NCI-H748 (cell line): ENCODE data around the gene TDRD9.
"Not testable (repeated sequence)": the region's sequence is repeated elsewhere in the genome, so short reads cannot be mapped to it uniquely, and the experiment has no call there.

Experiments
- DNase-seq: peaks from one replicate; lab custom pipeline; 2025; ENCODE audit not compliant: unreplicated experiment; lab: John Stamatoyannopoulos, UW

The TDRD9 gene, protein sequence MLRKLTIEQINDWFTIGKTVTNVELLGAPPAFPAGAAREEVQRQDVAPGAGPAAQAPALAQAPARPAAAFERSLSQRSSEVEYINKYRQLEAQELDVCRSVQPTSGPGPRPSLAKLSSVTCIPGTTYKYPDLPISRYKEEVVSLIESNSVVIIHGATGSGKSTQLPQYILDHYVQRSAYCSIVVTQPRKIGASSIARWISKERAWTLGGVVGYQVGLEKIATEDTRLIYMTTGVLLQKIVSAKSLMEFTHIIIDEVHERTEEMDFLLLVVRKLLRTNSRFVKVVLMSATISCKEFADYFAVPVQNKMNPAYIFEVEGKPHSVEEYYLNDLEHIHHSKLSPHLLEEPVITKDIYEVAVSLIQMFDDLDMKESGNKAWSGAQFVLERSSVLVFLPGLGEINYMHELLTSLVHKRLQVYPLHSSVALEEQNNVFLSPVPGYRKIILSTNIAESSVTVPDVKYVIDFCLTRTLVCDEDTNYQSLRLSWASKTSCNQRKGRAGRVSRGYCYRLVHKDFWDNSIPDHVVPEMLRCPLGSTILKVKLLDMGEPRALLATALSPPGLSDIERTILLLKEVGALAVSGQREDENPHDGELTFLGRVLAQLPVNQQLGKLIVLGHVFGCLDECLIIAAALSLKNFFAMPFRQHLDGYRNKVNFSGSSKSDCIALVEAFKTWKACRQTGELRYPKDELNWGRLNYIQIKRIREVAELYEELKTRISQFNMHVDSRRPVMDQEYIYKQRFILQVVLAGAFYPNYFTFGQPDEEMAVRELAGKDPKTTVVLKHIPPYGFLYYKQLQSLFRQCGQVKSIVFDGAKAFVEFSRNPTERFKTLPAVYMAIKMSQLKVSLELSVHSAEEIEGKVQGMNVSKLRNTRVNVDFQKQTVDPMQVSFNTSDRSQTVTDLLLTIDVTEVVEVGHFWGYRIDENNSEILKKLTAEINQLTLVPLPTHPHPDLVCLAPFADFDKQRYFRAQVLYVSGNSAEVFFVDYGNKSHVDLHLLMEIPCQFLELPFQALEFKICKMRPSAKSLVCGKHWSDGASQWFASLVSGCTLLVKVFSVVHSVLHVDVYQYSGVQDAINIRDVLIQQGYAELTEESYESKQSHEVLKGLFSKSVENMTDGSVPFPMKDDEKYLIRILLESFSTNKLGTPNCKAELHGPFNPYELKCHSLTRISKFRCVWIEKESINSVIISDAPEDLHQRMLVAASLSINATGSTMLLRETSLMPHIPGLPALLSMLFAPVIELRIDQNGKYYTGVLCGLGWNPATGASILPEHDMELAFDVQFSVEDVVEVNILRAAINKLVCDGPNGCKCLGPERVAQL (N-terminal part only)

DNA sequence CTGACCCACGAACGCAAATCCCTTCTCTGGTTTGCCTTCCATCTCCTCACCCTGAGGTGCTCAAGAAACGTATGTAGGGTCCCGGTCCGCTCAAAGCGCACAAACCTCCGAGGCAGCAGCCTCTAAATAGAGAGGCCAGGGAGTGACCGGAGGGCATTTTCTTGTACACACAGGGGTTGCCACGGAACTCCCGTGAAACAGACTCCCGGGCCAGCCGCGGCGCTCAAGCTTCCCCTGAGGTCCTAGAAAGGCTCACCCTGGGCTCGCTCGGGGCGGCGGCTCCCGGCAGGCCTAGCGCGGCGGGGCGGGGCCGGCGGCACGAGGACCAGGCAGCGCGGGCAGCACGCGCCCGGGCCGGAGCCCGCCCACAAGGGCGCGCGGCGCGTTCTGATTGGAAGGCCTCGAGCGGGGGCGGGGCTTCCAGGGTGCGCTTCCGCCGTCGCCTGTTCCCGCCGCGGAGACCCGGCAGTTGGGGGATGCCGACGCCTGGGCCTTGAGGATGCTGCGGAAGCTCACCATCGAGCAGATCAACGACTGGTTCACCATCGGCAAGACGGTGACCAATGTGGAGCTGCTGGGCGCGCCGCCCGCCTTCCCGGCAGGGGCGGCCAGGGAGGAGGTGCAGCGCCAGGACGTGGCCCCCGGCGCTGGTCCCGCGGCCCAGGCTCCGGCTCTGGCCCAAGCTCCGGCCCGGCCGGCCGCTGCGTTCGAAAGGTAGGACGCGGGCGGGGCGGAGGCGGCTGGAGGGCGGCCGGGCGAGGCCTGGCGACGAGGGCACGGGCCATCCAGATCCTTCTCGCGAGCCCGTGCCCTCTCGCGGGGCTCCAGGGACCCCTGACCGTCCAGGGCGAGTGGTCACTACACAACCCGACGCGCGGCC lies at the start of gene TDRD9:
Gene TDRD9 (plus strand): TSS at position 446 of the 880 bp plus-strand sequence. CDS start 54 bp downstream, at position 500.
- DNase-seq, result no peak

DNA sequence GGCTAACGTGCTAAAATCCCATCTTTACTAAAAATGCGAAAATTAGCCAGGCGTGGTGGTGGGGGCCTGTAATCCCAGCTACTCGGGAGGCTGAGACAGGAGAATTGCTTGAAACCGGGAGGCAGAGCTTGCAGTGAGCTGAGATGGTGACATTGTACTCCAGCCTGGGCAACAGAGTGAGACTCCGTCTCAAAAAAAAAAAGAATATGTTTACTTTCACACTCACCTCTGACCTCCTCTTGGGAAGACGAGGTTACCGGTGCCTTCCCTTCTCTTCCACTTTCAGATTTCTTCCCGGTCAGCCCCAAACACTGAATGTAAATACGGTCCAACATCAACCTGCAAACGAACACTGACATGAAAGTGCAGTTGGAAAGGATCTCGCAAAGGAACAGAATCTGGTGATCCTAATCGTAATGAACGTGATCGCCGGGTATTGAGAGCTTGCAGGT lies 49.1 kb upstream of the TDRD9 start:
- DNase-seq, result no peak

DNA sequence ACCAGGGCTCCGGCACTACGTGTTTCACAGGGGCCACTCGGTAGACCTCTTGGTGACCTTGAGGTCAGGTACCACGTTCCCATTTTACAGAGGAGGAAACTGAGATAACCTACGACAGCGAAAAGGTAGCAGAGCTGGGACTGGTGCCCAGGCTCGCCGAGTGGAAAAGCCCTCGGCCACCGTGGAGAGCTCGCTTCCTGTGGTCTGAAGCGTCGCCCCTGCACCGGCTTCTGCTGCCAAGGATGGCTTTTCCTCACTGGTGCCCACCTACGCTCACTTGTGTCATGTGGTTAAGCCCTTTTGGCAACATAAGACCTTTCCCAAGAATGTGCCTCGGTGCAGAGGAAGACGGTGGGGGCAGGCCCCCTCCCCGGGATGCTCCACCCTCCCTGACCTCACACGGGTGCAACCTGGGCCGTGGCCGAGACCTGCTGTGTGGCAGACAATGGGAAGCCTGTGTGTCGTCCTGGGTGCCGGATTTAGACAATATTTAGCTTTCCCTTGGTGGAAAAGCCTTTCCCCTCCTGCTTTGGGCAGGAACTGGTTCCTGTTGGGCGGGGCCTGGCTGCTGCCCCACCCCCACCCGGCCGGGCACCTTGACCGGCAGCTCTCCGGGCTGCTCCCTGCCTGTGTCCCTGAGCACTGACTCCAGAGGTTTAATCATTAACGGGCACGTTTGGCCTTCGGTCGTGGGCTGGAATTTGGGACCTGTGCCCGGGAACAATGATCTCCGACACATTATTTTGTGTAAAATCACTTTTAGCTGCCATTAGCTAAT lies 48.5 kb upstream of the TDRD9 start:
- no peak for DNase-seq

DNA sequence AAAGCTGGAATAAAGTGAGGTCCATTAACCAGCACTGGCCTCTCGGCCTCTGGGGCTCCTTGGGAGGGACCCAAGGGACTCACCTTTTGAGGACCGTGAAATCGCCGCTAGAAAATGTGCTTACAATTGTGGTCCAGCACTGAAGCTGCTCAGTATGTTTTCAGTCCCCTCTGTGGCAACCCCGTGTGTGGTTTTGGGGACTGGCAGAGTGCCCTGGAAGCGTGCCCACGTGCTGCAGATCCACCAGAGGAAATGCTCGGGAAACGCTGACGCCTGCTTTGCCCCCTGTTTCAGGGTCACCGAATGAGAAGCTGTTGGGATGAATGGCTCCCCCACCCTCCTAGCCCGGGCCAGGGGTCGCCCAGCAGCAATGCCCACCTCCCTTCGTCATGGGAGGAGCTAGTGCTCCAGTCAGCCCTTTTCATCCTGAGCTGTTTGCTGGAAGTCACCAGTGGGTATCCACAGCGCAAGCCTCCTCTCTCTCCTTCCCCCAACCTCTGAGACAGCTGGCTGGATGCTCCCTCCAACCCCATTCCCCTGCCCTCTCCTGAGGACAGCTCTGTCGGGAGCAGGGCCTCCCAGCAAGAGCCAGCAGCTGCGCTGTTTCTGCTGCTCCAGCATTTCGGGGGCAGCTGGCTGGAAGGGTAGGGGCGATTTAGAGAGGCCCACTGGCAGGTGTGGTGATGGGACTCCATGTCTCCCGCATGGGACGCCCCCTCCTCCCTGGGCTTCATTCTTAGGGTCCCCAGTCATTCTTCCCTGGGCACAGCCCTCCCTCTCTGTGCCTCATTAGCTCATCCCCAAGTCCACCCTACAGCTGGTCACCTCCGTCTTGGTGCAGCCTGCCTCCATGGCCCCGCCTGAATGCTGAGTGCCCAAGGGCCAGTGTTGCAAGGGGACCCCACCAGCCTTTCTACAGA lies 47.6 kb upstream of the TDRD9 start:
- DNase-seq, result no peak

DNA sequence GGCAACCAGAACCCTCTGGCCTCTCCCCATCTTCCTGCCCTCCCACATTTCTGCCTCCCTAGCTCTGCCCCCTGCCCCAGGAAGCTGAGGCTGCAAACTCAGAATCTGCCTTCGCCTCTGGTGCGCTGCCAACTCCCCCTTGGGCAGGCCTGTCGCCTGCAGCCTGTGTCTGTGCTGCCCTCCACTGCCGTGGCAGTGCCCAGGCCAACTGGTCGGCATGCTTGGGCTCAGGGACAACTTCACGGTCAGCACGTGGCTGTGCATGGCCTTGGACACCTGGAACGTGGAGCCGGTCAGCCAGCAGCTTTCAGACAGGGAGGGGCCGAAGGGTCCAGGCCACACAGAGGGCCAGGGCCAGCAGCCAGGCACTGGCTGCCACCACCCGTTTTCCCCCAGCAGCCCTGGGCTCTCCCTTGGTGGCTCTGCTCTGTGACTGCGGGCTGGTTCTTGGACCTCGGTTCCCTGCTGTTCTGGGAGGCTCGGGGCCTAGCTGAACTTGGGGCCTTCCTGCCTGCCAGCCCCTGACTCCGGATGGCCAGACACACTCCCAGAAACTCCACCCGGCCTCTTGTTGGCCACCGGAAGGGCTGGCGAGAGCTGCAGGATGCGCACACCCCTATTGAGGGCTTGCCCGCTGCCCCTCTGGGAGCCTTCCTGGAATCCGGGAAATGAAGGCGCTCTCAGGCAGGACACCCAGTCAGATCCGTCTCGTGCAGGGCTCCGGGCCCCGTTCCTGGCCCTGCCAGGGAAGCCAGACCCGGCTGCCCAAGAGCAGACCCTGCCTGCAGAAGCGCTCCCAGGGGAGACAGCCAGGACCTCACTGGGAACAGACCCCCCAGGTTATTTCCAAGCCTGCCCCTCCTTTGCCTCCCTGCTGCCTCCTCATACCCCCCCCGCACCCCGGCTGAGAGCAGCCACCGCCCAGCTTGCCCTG lies 46.7 kb upstream of the TDRD9 start:
- DNase-seq, result no peak

DNA sequence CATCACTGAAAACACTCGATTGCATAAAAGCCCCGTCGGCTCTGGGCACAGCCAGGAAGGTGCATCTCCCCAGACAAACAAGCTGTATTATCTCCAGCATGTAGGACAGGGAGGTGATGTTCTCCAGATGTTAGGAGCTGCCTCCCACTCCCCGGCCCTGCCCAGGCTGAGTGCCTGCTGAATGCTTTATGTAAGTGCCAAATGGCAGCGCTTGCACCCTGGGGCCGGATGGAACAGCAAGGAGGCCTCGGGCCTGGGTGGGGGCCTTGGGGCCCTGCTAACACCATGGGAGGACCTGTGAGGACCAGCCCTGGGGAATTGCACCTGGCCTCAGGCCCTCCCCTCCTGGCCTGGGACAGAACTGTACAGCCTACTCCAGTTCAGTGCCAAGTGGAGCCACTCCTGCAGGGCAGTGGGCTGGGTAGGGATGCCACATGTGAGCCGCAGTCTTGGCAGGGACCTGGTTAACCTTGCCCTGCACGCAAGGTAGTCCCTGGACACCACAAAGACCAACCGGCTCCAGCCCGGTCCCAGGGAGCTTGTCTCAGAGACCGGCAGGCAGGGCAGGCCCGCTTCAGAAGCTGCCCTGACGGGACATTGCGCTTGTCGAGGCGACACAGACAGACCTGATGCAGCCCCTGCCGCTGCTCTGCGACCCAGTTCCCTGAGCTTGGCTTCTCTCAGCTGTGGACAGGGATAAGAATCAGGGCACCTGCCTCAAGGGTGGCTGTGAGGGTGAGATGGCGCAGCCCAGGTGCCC lies 45.6 kb upstream of the TDRD9 start:
- DNase-seq, result no peak

DNA sequence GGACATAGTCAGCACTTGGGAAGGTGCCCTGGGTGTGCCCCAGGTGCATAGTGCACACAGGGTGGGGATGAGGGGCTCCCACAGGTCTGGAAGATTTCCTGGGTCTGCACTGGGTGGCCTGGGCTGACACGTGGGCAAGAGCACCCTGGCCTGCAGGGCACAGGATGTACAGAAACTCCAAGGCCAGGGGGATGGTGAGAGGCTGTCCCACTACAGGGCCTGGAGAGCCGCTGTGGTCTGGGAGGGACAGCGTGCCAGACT lies 45.1 kb upstream of the TDRD9 start:
- no peak for DNase-seq

DNA sequence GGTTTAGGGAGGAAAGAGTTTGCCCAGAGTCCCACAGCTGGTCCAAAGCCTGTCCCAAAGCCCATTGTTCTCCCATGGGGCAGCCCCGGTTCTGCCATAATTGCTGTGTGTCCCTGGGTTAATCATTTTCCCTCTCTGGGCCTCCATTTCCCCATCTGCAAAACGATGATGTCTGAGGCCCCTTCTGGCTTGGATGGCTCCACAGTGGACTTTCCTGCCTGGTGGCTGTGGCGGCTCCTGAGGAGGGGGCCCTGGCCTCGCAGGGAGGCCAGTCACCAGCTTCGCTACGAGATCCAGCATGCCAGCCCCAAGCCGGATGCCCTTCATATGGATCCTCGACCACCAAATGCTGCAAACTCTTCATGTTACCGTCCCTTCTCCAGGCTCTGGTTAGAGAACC lies 43.4 kb upstream of the TDRD9 start:
- DNase-seq, result no peak

DNA sequence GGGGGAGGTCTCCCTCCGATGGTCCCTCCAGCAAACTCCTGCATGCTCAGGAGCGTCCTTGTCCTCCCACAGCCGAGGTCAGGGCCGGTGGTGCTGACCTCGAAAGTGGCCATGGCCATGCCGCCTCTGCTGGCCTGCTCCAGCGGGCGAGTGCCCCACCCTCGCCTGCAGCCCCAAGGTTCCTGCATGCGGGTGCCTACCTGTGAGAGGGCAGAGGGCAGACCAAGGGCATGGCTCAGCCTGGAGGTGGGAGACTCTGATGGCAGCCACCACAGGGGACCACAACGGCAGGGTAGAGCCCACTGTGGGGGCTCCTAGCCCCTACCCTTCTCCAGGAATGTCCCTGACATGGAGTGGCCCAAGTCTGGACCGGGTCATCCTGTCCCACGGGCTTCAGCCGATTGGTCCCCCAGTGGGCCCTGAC lies 42.7 kb upstream of the TDRD9 start:
- no peak for DNase-seq

DNA sequence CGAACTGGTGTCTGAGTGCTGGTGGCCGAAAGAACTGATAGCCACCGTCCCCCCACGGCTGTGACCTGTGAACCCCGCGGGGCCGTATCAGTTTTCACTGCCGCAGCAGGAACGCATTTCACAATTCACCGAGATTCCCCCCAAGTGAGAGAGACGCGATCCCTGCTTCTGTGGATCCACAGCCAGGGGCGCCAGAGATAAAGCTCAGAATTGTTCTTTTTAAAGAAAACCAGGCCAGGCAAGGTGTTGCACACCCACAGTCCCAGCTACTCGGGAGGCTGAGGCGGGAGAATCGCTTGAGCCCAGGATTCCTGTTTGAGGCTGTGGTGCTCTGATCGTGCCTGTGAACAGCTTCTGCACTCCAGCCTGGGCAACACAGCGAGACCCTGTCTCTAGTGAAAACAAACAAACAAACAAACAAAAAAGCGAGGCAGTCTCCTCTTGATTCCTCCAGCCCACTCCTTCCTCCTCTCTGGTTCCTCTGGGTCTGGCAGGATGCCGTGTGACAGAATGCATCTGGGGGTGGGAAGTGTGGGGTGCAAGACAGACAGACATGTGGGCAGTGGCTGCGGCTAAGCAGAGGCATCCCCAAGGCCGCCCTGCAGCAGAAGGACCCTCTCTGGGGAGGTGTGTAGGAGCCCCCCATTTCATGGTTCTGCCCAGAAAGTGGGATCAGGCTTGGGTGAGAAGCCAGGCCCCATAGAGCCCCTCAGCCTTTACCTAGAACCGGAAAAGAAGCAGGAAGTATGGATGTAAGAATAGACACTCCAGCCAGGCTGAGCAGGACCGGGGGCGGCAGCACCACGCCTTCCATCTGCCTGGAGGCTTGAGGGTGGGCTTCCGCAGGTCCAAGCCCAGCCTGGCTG lies 41.7 kb upstream of the TDRD9 start:
- DNase-seq, result no peak

DNA sequence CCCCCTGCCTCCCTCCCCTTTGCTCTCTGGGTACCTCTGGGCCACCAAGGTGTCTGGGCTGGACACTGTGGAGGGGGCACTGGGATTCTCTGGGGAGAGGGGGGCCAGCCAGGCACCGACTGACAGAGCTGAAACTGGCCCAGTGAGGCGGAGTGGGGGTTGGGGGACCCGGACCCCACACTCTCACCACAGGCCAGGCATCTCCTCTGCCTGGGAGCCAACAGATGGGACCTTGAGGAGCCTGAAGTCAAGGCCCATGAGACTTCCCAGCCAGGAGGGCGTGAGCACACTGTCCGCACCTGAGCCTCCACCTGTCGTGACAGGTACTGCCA lies 41.1 kb upstream of the TDRD9 start:
- DNase-seq, result no peak

DNA sequence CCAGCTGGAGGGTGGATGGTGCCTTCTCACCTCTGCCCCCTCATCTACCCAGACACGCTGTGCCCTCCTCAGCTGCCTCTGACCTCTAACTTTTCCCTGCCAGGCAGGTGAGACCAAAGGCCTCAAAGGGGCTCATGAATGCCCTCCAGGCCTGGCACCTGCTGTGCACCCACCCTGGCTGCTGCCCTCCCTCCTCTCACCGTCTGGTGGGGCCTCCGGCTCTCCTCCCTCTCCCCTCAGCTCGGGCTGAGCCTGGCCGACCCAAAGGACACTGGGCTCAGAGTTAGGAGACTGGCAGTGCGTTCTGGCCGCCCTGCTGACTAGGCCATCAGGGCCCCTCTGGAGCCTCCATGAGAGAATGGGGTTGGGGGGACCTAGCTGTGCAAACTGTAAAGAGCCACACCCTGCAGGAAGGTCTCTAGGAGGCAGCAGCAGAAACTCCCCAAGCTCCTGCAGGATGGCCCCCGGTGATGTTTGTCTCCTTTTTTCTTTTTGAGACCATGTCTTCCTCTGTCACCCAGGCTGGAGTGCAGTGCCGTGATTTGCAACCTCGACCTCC lies 40.6 kb upstream of the TDRD9 start:
- DNase-seq, result no peak

DNA sequence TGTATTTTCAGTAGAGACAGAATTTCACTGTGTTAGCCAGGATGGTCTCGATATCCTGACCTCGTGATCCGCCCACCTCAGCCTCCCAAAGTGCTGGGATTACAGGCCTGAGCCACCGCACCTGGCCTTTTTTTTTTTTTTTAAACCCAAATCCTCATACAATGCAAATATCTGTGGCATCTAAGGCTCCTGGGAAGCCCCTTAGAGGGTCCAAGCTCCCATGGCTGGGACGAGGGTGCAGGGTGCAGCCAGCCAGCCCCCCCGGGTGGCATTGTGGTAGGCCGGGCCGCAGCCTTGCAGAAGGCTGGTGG lies 39.3 kb upstream of the TDRD9 start:
- DNase-seq, result not testable (repeated sequence)

DNA sequence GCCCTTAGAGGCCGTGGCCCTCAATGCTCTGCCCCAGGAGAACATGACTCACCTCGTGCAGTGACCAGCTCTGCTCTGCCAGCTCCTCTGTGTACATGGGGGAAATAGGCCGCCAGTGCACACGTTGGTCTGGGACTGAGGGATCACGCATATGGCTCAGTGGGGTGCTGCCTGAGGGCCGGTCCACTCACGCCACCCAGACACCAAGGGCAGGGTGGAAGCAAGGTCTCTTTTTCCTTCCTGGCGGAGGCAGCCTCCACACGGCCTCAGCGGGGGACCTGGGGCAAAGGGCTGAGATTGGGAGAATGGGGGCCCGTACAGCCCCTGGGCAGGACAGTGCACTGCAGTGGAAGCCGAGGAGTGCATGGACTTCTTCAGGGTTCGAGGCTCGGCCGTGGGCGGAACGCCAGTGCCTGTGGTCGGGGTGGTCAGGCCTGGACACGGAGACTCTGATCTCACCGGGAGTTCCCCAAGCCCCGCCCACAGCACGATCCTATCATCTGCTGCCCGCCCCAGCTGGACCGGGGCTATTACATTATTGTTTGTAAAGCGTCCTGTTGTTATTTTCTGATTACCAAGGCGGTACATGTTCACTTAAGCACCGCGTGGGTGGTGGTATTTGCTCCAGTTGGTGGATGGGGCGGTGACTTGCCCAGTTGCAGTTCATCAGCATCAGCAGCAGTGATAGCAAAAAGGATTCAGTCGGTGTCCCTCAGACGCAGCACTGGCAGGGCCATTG lies 38.8 kb upstream of the TDRD9 start:
- DNase-seq, result no peak

DNA sequence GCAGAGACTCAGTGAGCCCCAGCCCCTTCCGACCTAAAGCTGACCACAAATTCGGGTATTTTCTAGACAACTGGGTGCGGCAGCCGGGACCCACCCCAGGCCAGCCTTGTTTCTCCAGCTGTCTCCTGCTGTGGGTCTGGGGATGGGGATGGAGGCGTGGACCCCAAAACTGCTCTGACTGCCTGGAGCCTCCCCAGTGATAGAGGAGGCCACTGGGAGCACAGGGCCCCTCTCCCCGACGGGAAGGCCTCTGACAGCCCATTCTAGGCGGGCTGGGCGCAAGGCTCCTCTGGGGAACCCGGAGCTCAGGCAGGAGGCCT lies 38.2 kb upstream of the TDRD9 start:
- no peak for DNase-seq
